GM18511 (cell line): ENCODE measurements around the gene MYH15.
A peak's percentile ranks its signal among the peaks of the same experiment; 100 is the strongest.

Experiments used
- ATAC-seq: cut with Tn5 transposase; IDR thresholded peaks from one replicate; pipeline ENCODE4 v1.9.1; 2021; ENCODE audit warnings: mild to moderate bottlenecking, moderate library complexity; ENCODE audit not compliant: unreplicated experiment

Gene MYH15

GRCh38 chr3:108510496-108510895, at the start of gene MYH15:
Gene MYH15, minus strand, starts transcription at chr3:108510596. Its CDS starts 66 bp downstream, at chr3:108510530.
- ATAC-seq, result no peak

GRCh38 chr3:108555966-108556581, 45.7 kb upstream of the MYH15 start:
- ATAC-seq, result no peak

GRCh38 chr3:108554913-108555571, 44.6 kb upstream of the MYH15 start:
- no peak for ATAC-seq

- no peak for ATAC-seq
These were observed 43.8 kb upstream of the MYH15 start for GRCh38 chr3:108554229-108554628.

- peak; percentile 73 for ATAC-seq
These were observed 42.1 kb upstream of the MYH15 start for GRCh38 chr3:108552267-108553159.

GRCh38 chr3:108548886-108549285, 38.5 kb upstream of the MYH15 start:
- ATAC-seq, result no peak

GRCh38 chr3:108548304-108548703, 37.9 kb upstream of the MYH15 start:
- ATAC-seq, result no peak

GRCh38 chr3:108546692-108547091, 36.3 kb upstream of the MYH15 start:
- peak; percentile 71 for ATAC-seq

- ATAC-seq, result peak; percentile 66
These were observed 35.9 kb upstream of the MYH15 start for GRCh38 chr3:108546247-108546646.

- no peak for ATAC-seq
These were observed 27.7 kb upstream of the MYH15 start for GRCh38 chr3:108538083-108538482.

- ATAC-seq, result peak; percentile 99
These were observed 18.3 kb upstream of the MYH15 start for GRCh38 chr3:108528459-108529252.

GRCh38 chr3:108527817-108528216, 17.4 kb upstream of the MYH15 start:
- ATAC-seq, result no peak

GRCh38 chr3:108527109-108527508, 16.7 kb upstream of the MYH15 start:
- ATAC-seq, result no peak

- no peak for ATAC-seq
These were observed 15.6 kb upstream of the MYH15 start for GRCh38 chr3:108525971-108526370.

- ATAC-seq, result no peak
These were observed 14.9 kb upstream of the MYH15 start for GRCh38 chr3:108525256-108525655.

GRCh38 chr3:108524537-108524936, 14.1 kb upstream of the MYH15 start:
- ATAC-seq, result no peak

GRCh38 chr3:108518895-108519294, 8.5 kb upstream of the MYH15 start:
- no peak for ATAC-seq

GRCh38 chr3:108516881-108517280, 6.5 kb upstream of the MYH15 start:
- no peak for ATAC-seq

GRCh38 chr3:108513961-108514360, 3.6 kb upstream of the MYH15 start:
- no peak for ATAC-seq

GRCh38 chr3:108512671-108513070, 2.3 kb upstream of the MYH15 start:
- no peak for ATAC-seq

- ATAC-seq, result no peak
These were observed 1.1 kb upstream of the MYH15 start for GRCh38 chr3:108511490-108511889.
